ENCODE measurements around the gene SEC31B.
A peak's percentile ranks its signal among the peaks of the same experiment; 100 is the strongest.

The SEC31B gene

GRCh38 chr10:100489396-100489795, 30.3 kb downstream of the SEC31B start:
- DNase-seq: no peak

GRCh38 chr10:100487529-100487928, 32.1 kb downstream of the SEC31B start:
- no peak for DNase-seq

- DNase-seq: peak; percentile 59
Observed at GRCh38 chr10:100485801-100486495, 33.7 kb downstream of the SEC31B start.

- peak; percentile 51 for DNase-seq
Observed at GRCh38 chr10:100485366-100485765, 34.3 kb downstream of the SEC31B start.

- DNase-seq: no peak
Observed at GRCh38 chr10:100483876-100484666, 35.6 kb downstream of the SEC31B start.

GRCh38 chr10:100482834-100483185, 36.9 kb downstream of the SEC31B start:
- DNase-seq: no peak

- DNase-seq: peak; percentile 92
Observed at GRCh38 chr10:100482181-100482833, 37.4 kb downstream of the SEC31B start.

- peak; percentile 98 for DNase-seq
Observed at GRCh38 chr10:100481462-100482081, 38.1 kb downstream of the SEC31B start.

GRCh38 chr10:100480002-100480401, 39.7 kb downstream of the SEC31B start:
- DNase-seq: no peak

GRCh38 chr10:100479037-100479436, 40.6 kb downstream of the SEC31B start:
- no peak for DNase-seq

GRCh38 chr10:100477970-100478369, 41.7 kb downstream of the SEC31B start:
- no peak for DNase-seq

GRCh38 chr10:100470367-100470766, 49.3 kb downstream of the SEC31B start:
- DNase-seq: no peak

- no peak for DNase-seq
Observed at GRCh38 chr10:100469756-100470155, 49.9 kb downstream of the SEC31B start.

GRCh38 chr10:100468978-100469377, 50.7 kb downstream of the SEC31B start:
- DNase-seq: no peak

- DNase-seq: no peak
Observed at GRCh38 chr10:100468322-100468721, 51.3 kb downstream of the SEC31B start.

GRCh38 chr10:100462709-100463108, 57.0 kb downstream of the SEC31B start, which contains the start of gene WNT8B:
WNT8B (plus strand) TSS chr10:100463009; CDS start chr10:100463169, 160 bp downstream.
- DNase-seq: no peak

- DNase-seq: no peak
Observed at GRCh38 chr10:100448951-100449350, 70.7 kb downstream of the SEC31B start.

- peak; percentile 73 for DNase-seq
Observed at GRCh38 chr10:100447663-100448062, 72.0 kb downstream of the SEC31B start.

GRCh38 chr10:100446130-100446761, 73.4 kb downstream of the SEC31B start:
- no peak for DNase-seq

- no peak for DNase-seq
Observed at GRCh38 chr10:100442548-100442947, 77.1 kb downstream of the SEC31B start.

- no peak for DNase-seq
Observed at GRCh38 chr10:100438674-100439315, 80.9 kb downstream of the SEC31B start.

Measured in eye (tissue), 1 donor.